BE2C (cell line): ENCODE measurements around the gene CCK.

ENCODE experiments used
- DNase-seq: peaks from one replicate; pipeline ENCODE4 v3.0.0-alpha.2; 2020
- H3K27me3 ChIP-seq: fragments of 250-450 bp; sonication (Bioruptor Pico); 2 replicates; pipeline ENCODE4 v1.5.1; 2020; ENCODE audit warnings: mild to moderate bottlenecking
- H3K36me3 ChIP-seq: fragments of 250-450 bp; sonication (Bioruptor Pico); 2 replicates; pipeline ENCODE4 v1.5.1; 2020; ENCODE audit warnings: mild to moderate bottlenecking
- H3K4me1 ChIP-seq: fragments of 250-450 bp; sonication (Bioruptor Pico); 2 replicates; pipeline ENCODE4 v1.5.1; 2020
- H3K4me3 ChIP-seq: 2 replicates; pipeline ENCODE4 v1.5.1; 2011; ENCODE audit warnings: low read depth, low read length
- H3K9me3 ChIP-seq: fragments of 250-450 bp; sonication (Bioruptor Pico); 2 replicates; pipeline ENCODE4 v1.5.1; 2020
- TF ChIP-seq, protein P1 (sequence below): IDR thresholded peaks from 2 replicates; pipeline ENCODE4 v1.5.1; 2012; ENCODE audit warnings: mild to moderate bottlenecking, low read depth, low read length

CCK gene

DNA sequence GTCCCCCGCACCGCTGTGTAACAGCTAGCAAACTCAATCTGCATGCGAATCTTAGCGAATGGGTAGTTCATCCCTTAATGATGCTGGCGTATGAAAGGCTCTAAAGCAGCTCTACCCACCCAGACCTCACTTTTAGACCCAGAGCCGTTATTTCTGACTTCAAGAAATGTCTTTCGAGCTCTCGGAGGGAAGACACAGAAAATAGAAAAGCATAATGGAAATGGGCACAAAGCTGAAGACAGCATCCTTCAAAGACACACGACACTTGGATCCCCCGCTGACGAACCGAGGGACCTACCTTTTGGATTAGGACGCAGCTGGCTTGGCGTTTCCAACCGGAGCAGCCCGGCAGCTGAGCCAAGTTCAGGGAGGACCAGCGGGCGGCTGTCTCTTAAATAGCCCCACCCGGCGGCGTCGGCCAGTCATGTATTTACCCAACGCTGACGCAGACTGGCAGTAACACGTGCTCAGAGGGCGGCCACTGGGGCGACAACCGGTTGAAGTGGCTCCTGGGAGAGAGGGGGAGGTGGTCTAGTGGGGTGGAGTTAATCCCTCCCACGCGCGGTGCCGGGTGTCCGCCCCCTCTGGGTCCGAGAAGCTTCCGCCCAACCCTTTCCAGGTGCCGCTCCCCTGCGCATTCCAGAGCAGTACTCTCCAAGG, 1.5 kb downstream of the CCK start:
- no peaks in the 10 kb centered on the region for H3K9me3 ChIP-seq
- peaks cover 44% of the 10 kb centered on the region for H3K27me3 ChIP-seq
- DNase-seq, result no peak
- TF ChIP-seq, protein P1, sequence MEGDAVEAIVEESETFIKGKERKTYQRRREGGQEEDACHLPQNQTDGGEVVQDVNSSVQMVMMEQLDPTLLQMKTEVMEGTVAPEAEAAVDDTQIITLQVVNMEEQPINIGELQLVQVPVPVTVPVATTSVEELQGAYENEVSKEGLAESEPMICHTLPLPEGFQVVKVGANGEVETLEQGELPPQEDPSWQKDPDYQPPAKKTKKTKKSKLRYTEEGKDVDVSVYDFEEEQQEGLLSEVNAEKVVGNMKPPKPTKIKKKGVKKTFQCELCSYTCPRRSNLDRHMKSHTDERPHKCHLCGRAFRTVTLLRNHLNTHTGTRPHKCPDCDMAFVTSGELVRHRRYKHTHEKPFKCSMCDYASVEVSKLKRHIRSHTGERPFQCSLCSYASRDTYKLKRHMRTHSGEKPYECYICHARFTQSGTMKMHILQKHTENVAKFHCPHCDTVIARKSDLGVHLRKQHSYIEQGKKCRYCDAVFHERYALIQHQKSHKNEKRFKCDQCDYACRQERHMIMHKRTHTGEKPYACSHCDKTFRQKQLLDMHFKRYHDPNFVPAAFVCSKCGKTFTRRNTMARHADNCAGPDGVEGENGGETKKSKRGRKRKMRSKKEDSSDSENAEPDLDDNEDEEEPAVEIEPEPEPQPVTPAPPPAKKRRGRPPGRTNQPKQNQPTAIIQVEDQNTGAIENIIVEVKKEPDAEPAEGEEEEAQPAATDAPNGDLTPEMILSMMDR, result no peak
- no peak overlapping the region for H3K4me3 ChIP-seq
- no peaks in the 10 kb centered on the region for H3K36me3 ChIP-seq
- no peaks in the 10 kb centered on the region for H3K4me1 ChIP-seq

DNA sequence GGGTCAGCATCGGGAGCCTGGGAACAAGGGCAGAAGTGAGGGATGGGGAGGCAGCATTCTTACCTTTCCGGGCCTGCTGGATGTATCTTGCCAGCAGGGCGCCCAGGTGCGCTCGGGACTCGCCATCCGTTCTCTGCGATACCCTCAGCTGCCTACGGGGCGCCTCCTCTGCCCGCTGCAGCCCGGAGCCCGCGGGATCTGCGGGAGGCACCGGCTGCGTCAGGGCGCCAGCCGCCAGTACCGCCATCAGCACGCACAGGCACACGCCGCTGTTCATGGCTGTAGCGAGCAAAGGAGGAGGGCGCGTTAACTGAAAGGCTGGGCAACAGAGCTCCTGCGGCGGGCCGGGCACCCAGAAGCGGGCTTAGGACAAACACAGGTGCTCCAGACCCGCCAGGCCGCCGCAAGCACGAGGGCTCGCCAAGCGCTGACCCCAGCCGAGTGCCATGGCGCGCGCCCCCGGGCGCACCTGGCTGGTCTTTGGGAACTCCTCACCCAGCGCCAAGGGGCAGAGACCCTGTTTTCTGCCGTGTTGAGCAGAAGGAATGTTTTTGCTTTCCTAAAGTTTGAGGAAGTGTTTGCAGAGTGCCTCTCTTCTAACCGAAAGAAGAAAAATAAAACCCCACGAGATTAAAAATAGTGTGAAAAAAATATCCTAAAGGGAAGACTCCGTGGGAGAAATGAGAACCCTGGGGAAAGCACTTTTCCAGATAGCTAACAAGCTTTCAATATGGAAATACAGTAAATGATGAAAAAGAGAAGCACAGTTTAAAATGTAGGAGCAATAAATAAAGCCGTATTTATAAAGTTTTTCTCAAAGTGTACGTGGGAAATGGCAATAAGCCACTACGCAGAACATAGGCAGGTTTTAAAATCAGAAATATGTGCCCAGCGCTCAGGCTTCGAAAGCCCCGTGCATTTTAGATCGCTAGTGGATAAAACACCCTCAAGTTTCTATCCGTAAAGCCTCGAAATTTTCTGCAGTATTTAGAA, 2.3 kb downstream of the CCK start:
- Histone ChIP-seq H3K9me3 (no peaks in the 10 kb centered on the region), H3K36me3 (no peaks in the 10 kb centered on the region), H3K27me3 (peaks cover 40% of the 10 kb centered on the region), H3K4me3 (no peak overlapping the region), H3K4me1 (no peaks in the 10 kb centered on the region)
- TF ChIP-seq, protein P1, result no peak
- DNase-seq, result no peak

DNA sequence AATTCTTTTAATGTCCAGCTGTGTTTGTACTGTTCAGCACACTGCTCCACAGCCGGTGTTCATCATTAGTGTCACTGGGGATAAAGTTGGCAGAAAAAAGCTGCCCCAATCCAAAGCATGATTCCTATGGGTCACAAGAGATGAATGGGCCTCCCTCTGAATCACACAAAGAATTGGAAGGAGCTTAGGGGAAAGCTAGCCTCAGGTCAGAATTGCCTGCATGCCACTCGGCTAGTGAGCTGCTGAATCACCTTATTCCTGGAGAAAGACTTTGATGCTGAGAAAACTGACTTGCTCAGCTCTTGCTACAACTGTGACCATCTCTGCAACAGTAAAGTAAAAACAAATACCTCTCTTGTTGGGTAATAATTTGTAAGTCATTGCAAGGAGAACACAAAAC, 3.5 kb downstream of the CCK start:
- TF ChIP-seq, protein P1, result no peak
- no peak for DNase-seq
- Histone ChIP-seq H3K9me3 (no peaks in the 10 kb centered on the region), H3K27me3 (peaks cover 36% of the 10 kb centered on the region), H3K36me3 (no peaks in the 10 kb centered on the region), H3K4me1 (no peaks in the 10 kb centered on the region), H3K4me3 (no peak overlapping the region)

DNA sequence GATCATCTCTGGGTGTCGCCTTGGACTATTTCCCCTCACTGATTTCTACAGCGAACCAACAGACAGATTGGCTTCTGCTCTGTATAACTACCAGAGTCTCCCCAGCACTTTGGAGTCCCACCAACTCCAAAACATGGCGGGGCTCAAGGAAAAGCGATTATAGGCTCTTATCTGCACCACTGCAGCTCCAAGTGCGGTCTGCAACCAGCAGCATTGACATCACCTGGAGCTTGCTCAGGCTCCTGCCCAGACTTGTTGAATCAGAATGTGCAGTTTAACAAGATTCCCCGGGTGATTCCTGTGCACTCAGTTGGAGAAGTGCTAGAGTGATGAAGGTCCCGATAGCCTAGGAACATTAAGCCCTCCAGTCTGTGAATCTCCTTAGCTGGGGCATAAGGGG, 9.0 kb downstream of the CCK start:
- DNase-seq, result no peak
- Histone ChIP-seq H3K27me3 (no peaks in the 10 kb centered on the region; the same call in 1 of the 2 replicates), H3K4me1 (no peaks in the 10 kb centered on the region), H3K36me3 (no peaks in the 10 kb centered on the region), H3K4me3 (no peak overlapping the region), H3K9me3 (no peaks in the 10 kb centered on the region)
- TF ChIP-seq, protein P1, result no peak

DNA sequence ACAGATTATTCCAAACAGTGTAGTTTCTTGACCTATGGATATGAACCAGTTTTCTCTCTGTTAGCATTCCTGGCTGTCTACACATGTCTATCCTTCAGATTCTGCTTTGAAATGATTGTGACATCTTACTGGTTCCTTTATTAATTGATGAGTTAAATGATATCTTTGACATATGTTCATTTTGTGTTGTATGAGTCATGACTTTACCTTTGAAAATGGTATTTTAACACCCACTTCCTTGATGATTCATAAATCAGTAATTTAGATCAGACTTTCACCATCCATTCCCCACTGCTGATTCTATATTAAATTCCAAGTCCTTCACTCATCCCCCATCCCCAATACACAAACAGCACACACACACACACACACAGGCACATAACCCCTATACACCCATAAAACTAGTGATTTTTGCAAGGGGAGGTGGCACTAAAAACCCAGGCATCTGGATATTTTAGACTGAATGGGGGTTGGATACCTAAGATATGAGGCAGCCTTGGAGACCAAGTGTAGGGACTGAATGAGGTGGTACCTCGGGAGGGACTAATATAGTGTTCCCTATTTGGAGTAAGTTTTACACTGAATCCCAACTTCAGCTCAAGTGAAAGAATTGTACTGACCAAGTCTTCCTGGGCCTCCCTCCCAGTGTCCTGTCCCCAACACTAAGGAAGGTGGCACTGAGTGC, 9.7 kb downstream of the CCK start:
- no peaks in the 10 kb centered on the region for H3K27me3 ChIP-seq
- no peak for DNase-seq

More for the DNA sequence above, 9.7 kb downstream of the CCK start:
- no peaks in the 10 kb centered on the region for H3K9me3 ChIP-seq
- no peaks in the 10 kb centered on the region for H3K4me1 ChIP-seq
- H3K36me3 ChIP-seq, result no peaks in the 10 kb centered on the region
- no peak overlapping the region for H3K4me3 ChIP-seq
- TF ChIP-seq, protein P1, result no peak
